GM23338 (cell line): ENCODE results near the gene ZBTB37.

Experiments
- CREB1 ChIP-seq: fragments of 250-450 bp; sonication (Bioruptor Pico); IDR thresholded peaks from 2 replicates; pipeline ENCODE4 v1.5.0; 2020; ENCODE audit warnings: low read depth, mild to moderate bottlenecking, moderate library complexity
- CTCF ChIP-seq, 2 experiments: fragments of 200-600 bp in 1 of 2; sonication (generic) in 1 of 2; conservative IDR thresholded peaks; 2 replicates each; pipeline versions ENCODE4 v1.5.1 to v1.6.1; 2016 to 2017; ENCODE audit warnings: antibody characterized with exemption in 2 of 2, low read depth in 2 of 2, mild to moderate bottlenecking in 2 of 2, moderate library complexity in 1 of 2
- ETS1 ChIP-seq: IDR thresholded peaks from 2 replicates; pipeline ENCODE4 v1.6.1; 2016; ENCODE audit warnings: antibody characterized with exemption
- EZH2 ChIP-seq: fragments of 200-600 bp; sonication (generic); IDR thresholded peaks from one replicate; pipeline ENCODE4 v1.8.0; 2017; ENCODE audit warnings: antibody characterized with exemption, mild to moderate bottlenecking, low read depth; ENCODE audit not compliant: unreplicated experiment
- EZH2phosphoT487 ChIP-seq: fragments of 200-600 bp; sonication (generic); IDR thresholded peaks from one replicate; pipeline ENCODE4 v1.8.1; 2018; ENCODE audit warnings: antibody characterized with exemption; ENCODE audit not compliant: unreplicated experiment
- JUNB ChIP-seq: IDR thresholded peaks from one replicate; pipeline ENCODE4 v1.6.1; 2016; ENCODE audit warnings: antibody characterized with exemption; ENCODE audit not compliant: unreplicated experiment
- POLR2AphosphoS5 ChIP-seq: IDR thresholded peaks from 2 replicates; pipeline ENCODE4 v1.6.1; 2016; ENCODE audit warnings: antibody characterized with exemption, low read depth
- REST ChIP-seq: IDR thresholded peaks from one replicate; pipeline ENCODE4 v1.6.1; 2018; ENCODE audit warnings: antibody characterized with exemption; ENCODE audit not compliant: unreplicated experiment

- no peak for TF ChIP-seq CTCF (conservative IDR thresholded peaks at IDR 0.05; ENCODE audit: low read depth in 2 of 2)
- TF ChIP-seq JUNB = no peak
- no peak for TF ChIP-seq POLR2AphosphoS5
- TF ChIP-seq EZH2 = no peak
- TF ChIP-seq EZH2phosphoT487 = no peak
- no peak for TF ChIP-seq ETS1
- no peak for TF ChIP-seq REST
- no peak for TF ChIP-seq CREB1
Observed at GRCh38 chr1:173917635-173918493, 49.7 kb downstream of the ZBTB37 start.
